ENCODE results near the gene SFXN5.

- TF ChIP-seq POLR2A (IDR thresholded peaks at IDR 0.05) (no peak), CTCF (IDR thresholded peaks at IDR 0.05) (no peak), POLR2AphosphoS5 (IDR thresholded peaks at IDR 0.05; ENCODE audit: insufficient read depth in 1 of 2, low read depth in 1 of 2) (no peak)
Measured at GRCh38 chr2:72951303-72952095, 120.0 kb downstream of the SFXN5 start.

All from vagina (tissue), 2 donors.